ENCODE results near the gene INPP5F.
A peak's percentile ranks its signal among the peaks of the same experiment; 100 is the strongest.

INPP5F gene

DNA sequence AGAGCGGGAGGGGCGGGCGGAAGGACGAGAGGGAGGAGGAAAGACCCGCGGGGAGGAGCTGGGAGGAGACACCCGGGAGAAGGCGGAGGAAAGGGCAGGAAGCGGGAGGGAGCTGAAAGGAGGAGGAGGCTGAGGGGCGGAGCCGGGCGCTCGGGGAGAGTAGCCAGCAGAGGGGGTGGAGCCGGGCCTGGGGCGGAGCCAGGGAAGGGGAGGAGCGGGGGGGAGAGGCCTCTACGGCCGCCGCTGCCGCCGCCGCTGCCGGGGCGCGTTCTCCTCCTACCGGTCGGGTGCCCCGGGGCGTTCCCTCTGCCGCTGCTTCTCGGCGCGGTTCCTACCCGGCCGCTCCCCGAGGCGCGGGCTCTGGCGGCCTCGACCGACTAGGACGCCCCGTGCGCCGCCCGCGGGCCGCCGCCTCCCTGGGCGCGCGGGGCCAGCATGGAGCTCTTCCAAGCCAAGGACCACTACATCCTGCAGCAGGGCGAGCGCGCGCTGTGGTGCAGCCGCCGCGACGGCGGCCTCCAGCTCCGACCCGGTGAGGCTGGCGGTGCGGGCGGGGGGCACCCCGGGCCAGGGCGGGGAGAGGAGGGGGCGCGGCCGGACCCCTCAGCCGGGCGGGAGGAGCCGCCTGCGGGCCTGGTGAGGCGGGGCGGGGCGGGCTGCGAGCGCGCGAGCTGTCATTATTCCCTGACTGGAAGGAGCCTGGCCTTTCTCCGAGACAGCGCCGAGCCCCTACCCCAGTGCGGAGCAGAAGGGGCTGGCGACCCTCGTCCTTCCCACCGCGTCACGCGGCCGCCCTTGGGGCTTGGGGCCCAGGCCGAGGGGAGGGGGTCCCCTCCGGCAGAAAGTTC is at the start of gene INPP5F:
Gene INPP5F (plus strand): TSS at position 223 of the 848 bp plus-strand sequence. CDS start 213 bp downstream, at position 436.
- peak; percentile 92 for FAIRE-seq

GRCh38 chr10:119677126-119677525 is 48.7 kb upstream of the INPP5F start:
- no peak for FAIRE-seq

GRCh38 chr10:119677904-119678755 is 47.7 kb upstream of the INPP5F start:
- no peak for FAIRE-seq

GRCh38 chr10:119679480-119679829 is 46.4 kb upstream of the INPP5F start:
- no peak for FAIRE-seq

DNA sequence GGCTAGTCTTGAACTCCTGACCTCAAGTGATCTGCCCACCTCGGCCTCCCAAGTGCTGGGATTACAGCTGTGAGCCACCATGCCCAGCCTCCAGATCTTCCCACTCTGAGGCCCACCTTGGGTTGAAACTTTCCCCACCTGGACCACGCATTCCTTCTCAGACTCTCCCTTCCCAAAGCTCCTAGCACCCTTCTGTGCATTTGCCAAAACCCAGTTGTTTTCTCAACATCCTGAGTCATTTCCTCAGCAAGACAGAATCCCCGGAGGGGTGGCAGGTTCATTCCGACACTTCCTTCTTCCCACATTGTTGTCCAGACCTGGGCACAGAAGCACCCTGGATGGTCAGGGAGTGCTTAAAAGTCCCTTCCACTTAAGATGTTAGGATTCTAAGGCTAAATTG is 45.8 kb upstream of the INPP5F start:
- FAIRE-seq: no peak

DNA sequence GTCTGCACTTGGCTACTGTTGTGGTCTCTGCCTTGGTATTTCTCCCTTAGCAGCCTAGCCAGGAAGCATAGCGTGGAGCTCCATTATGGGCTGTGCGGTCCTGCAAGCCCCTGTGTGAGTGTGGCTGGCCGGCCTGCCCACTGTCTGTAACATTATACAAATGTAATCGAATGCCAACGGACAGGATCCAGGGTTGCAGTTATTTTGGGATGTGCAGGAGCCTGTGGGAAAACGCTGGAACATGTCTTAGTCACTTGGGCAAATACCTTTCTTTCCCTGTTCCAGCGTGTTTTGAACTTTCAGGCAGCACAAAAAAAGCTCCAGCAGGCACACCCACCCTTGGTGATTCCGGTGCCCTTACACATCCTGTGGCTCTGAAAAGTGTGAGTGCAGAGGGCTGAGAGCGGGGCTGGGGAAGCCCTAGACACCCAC is 45.2 kb upstream of the INPP5F start:
- no peak for FAIRE-seq

- FAIRE-seq: no peak
These were observed 39.2 kb upstream of the INPP5F start for GRCh38 chr10:119686465-119687191.

DNA sequence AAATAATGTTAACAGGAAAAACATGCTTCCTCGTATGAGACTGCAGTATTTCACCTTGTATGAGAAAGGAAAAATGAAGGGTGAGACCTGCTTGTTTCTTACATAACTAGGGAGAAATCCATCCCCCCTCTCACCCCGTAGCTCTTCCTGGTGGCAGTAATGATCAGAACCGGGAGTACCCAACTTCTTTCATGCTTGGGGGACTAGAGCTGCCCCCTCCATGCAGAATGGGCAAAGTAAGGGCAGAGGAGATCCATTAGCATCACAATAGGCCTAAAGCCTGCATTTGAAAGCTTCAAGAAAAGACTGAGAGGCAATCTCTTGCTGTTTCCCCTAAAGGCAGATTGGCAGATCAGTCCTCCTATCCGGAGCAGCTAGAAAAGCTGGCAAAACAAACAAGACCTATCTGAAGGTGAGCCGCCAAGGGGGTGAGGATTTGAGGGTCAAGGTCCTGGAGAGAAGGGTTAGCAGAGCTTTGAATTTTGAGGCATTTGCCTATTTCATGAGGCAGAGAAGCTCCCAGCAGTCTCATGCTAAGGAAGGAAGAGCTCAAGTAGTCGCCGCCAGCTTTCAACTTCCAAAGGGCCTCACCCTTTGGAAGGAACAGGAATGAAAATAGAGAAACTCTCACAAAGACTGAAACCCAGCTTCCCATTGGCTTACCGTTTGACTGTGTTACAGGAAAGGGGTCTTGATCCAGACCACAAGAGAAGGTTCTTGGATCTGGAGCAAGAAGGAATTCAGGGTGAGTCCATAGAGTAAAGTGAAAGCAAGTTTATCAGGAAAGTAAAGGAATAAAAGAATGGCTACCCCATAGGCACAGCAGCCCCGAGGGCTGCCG is 38.4 kb upstream of the INPP5F start:
- no peak for FAIRE-seq

DNA sequence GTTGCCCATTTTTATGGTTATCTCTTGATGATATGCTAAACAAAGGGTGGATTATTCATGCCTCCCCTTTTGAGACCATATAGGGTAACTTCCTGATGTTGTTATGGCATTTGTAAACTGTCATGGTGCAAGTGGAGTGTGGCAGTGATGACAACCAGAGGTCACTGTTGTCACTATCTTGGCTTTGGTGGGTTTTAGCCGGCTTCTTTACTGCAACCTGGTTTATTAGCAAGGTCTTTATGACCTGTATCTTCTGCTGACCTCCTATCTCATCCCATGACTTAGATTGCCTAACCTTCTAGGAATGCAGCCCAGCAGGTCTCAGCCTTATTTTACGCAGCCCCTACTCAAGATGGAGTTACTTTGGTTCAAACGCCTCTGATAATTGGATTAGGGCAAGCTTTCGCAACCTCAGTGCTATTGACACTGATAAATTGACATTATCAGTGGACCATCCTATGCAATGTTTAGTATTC is 37.8 kb upstream of the INPP5F start:
- FAIRE-seq: no peak

- FAIRE-seq: no peak
These were observed 36.8 kb upstream of the INPP5F start for GRCh38 chr10:119689016-119689580.

DNA sequence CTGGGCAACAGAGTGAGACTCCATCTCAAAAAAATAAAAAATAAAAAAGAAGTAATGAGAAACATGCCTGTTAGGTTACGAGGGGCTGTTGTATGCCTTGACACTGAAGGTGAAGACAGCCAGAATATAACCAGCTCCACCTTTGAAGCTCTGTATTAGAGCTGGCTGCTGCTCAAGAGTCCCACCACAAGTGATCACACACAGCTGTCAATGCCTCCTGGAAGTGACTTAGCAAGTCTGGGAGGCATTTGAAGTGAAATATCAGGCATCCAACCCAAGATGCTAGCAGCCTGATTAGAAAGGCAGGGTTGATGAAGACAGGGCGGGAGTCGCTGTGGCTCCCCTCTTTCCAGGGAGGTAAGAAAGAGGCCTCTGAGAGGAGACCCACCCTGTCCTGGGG is 34.1 kb upstream of the INPP5F start:
- FAIRE-seq: no peak

- no peak for FAIRE-seq
These were observed 32.4 kb upstream of the INPP5F start for GRCh38 chr10:119693262-119693957.

GRCh38 chr10:119694608-119695007 is 31.2 kb upstream of the INPP5F start:
- no peak for FAIRE-seq

DNA sequence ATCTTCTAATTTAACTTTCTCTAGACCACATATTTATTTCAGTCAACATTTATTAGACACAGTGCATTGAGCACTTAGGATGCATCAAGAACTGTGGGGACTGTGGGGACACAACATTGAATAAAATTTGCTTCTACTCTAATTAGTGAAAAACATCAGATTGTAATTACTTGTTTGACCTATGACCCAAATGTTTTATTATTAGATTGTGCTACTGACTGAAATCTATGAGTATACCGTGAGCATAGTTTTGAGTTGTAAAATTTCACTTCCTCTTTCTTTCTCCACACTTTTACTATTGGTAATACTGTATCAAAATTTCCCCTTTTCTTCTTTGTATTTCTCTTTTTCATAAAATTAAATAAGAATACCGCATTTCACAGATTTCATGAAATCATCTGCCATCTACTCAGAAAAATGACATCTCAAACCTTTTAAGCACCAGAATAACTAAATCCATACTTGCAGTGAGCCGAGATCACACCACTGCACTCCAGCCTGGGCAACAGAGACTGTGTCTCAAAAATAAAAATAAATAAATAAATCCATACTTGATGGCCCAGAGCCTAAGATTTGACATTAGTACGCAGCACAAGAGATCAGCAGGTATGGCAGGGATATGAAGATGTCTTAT is 25.4 kb upstream of the INPP5F start:
- FAIRE-seq: no peak

GRCh38 chr10:119701861-119702260 is 24.0 kb upstream of the INPP5F start:
- FAIRE-seq: no peak

GRCh38 chr10:119702583-119702982 is 23.3 kb upstream of the INPP5F start:
- no peak for FAIRE-seq

- no peak for FAIRE-seq
These were observed 21.8 kb upstream of the INPP5F start for GRCh38 chr10:119703903-119704508.

- FAIRE-seq: no peak
These were observed 20.4 kb upstream of the INPP5F start for GRCh38 chr10:119705434-119705831.

DNA sequence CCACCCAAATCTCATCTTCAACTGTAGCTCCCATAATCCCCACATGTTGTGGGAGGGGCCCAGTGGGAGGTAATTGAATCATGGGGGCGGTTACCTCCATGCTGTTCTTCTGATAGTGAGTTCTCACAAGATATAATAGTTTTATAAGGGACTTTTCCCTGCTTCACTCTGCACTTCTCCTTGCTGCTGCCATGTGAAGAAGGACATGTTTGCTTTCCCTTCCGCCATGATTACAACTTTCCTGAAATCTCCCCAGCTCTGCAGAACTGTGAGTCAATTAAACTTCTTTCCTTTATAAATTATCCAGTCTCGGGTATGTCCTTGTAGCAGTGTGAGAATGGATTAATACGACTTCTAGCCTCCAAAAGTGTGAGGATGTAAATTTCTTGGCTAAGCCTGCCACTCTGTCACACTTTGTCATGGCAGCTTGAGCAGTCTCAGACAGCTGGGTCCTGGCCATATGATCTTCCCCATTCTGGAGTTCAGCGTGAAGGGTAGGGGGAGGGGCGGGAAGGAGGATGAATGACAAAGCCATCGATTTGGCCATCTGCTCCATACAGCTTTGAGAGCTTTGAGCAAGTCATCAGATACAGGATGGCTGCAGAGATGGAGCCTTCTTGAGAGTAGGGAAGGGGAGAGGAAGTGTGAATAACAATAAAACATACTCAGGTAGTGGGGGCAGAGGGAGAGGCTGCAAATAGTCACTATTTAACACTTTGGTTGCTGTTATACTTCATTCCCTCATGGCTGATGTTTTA is 19.1 kb upstream of the INPP5F start:
- FAIRE-seq: no peak
